Sigmoid colon (tissue), 4 donors: ENCODE results near the gene SEC24D.

Experiments
- EP300 ChIP-seq, 4 donors: sonication (generic); formaldehyde crosslinking; IDR thresholded peaks; one replicate each; pipeline ENCODE4 v1.6.1; 2017; ENCODE audit warnings: antibody characterized with exemption in 4 of 4
- POLR2AphosphoS5 ChIP-seq, 4 donors: sonication (generic); formaldehyde crosslinking; IDR thresholded peaks; one replicate each; pipeline ENCODE4 v1.6.1; 2017; ENCODE audit warnings: antibody characterized with exemption in 4 of 4

- no peak for TF ChIP-seq EP300 (IDR thresholded peaks at IDR 0.05)
- TF ChIP-seq POLR2AphosphoS5 (IDR thresholded peaks at IDR 0.05): no peak
Observed at GRCh38 chr4:118816538-118817177, 19.3 kb downstream of the SEC24D start.
